ENCODE data around the gene CDH4.

Gene CDH4

DNA sequence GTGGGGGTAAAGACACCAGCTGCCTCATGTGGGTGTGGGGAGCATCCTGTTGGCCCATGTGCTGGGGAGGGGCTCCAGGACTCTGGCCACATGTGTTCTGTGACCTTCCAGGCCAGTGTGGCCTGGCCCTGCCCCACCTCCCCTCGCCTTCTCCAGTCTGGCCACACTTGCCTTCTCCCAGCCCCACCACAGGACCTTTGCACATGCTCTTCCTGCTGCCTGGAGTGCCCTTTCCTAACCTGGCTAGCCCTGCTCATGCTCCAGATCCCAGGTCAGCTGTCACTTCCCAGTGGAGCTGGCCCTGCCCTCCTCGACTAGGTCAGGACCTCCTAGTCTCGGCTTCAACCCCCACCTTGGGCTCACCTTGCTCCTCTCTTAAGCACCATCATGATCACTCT is 183.8 kb downstream of the CDH4 start:
- CTCF ChIA-PET, result no interaction called here
- no peak for DNase-seq (ENCODE audit: extremely low spot score)
- TF ChIP-seq, protein P1, sequence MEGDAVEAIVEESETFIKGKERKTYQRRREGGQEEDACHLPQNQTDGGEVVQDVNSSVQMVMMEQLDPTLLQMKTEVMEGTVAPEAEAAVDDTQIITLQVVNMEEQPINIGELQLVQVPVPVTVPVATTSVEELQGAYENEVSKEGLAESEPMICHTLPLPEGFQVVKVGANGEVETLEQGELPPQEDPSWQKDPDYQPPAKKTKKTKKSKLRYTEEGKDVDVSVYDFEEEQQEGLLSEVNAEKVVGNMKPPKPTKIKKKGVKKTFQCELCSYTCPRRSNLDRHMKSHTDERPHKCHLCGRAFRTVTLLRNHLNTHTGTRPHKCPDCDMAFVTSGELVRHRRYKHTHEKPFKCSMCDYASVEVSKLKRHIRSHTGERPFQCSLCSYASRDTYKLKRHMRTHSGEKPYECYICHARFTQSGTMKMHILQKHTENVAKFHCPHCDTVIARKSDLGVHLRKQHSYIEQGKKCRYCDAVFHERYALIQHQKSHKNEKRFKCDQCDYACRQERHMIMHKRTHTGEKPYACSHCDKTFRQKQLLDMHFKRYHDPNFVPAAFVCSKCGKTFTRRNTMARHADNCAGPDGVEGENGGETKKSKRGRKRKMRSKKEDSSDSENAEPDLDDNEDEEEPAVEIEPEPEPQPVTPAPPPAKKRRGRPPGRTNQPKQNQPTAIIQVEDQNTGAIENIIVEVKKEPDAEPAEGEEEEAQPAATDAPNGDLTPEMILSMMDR (IDR thresholded peaks at IDR 0.05; ENCODE audit: control extremely low read depth, extremely low read depth, low read depth, missing control alignments), result no peak
- POLR2A ChIA-PET, result no interaction called here

DNA sequence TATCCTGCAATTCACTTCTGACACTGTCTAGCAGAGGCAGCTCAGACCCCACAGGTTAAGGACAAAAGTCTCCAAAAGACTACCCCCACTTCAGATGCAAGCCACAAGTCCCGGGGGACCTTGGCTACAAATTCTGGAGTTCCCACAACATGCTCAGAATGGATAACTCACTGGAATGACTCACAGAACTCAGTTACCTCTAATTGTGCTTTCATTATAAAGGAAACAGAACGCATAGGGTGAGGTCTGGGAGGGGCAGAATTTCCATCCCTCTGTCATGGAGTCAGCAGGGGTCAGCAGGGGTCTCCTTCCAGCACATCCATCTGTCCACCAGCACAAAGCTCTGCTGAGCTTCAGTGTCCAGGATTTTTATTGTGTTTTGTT is 184.2 kb downstream of the CDH4 start:
- POLR2A ChIA-PET, result no interaction called here
- no peak for DNase-seq (ENCODE audit: extremely low spot score)

DNA sequence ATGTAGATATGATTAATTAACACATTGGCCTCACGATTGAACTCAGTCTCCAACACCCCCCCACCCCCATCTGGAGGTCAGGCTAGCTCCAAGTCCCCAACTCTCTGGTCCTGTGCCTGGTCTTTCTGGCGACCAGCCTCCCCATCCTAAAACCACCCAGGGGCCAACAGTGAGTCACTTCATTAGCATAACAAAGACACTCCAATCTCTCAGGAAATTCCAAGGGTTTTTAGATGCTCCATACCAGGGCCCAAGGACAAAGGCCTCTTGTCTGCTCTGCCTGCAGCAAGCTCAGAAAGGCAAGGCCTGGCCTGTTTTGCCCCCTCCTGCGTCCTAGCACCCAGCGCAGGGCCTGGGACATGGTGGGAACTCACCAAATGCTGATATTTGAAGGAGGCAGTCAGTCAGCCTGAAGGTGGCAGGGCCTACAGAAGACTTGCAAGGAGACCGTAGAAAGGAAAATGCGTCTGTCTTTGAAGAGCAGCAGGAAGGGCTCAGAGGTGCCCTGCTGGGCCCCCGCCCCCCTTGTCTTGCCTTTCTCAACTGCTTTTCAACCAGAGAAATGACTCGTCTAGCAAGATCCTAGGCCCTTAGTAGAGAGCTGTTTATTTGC is 184.7 kb downstream of the CDH4 start:
- TF ChIP-seq, protein P1 (IDR thresholded peaks at IDR 0.05; ENCODE audit: control extremely low read depth, extremely low read depth, low read depth, missing control alignments), result no peak
- ChIA-PET CTCF (no interaction called here), POLR2A (no interaction called here)
- DNase-seq (ENCODE audit: extremely low spot score), result no peak

More for the DNA sequence above, 184.2 kb downstream of the CDH4 start:
- TF ChIP-seq, protein P1 (IDR thresholded peaks at IDR 0.05; ENCODE audit: control extremely low read depth, extremely low read depth, low read depth, missing control alignments), result no peak
- CTCF ChIA-PET, result no interaction called here

DNA sequence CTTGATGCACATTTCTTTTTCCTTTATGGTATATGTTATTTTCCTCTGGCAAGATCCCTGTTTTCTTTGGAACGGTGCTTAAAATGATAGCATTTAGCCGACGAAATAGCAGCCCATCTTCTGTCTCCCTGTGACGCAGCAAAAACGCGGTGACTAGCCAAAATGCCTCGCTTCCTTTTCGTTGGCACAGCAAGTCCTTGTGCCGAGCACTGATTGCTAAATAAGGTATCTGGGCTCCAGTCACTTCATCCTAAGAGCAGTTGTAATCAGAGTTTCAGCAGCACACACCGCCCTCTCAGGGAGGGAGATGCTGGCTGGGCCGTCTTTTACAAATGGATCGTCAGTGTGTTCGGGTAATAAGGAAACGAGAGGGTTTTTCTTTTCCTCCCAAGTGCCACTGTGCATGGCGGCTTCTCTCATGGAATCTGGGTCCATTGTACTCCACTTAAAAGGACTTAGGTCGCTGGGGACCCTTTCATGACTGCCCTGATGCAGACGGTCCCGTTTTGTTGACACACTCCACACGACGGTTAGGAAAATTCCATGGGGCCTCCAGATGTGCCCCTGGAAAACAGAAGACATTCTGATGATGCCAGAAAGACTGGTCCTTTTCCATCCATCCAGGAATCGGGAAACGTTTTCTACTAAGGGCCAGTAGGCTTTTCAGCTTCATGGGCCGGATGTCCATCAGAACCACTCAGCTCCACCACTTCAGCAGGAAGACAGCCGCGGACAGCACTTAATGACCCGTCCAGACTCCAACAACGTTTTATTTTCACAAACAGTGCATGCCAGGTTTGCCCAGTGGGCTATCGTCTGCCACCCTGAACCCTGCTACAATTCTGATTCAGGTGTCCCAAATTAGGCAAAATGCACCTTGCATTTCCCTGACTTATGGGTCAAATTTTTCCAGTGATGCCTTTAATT is 185.5 kb downstream of the CDH4 start:
- TF ChIP-seq, protein P1 (IDR thresholded peaks at IDR 0.05; ENCODE audit: control extremely low read depth, extremely low read depth, low read depth, missing control alignments), result no peak
- DNase-seq (ENCODE audit: extremely low spot score), result no peak
- ChIA-PET POLR2A (no interaction called here), CTCF (no interaction called here)

DNA sequence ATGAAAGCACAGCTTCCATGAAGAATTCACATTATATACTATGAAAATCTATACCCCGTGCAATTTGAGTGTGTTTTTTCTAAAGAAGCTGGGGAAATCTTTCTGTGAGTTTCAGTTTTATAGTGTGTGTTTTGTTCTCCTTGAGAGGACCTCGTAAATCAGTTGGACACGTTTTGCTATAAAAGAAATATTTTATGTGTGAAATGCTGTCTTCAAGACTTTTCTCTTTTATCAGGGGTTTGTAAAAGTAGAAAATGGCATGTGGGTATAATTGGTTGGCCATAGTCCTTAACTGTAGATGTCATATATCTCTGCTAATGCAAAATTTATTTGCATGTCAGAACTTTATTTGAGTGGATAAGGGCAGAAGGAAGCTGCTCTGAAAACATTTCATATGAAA is 186.2 kb downstream of the CDH4 start:
- TF ChIP-seq, protein P1 (IDR thresholded peaks at IDR 0.05; ENCODE audit: control extremely low read depth, extremely low read depth, low read depth, missing control alignments), result no peak
- no peak for DNase-seq (ENCODE audit: extremely low spot score)
- ChIA-PET POLR2A (no interaction called here), CTCF (no interaction called here)

DNA sequence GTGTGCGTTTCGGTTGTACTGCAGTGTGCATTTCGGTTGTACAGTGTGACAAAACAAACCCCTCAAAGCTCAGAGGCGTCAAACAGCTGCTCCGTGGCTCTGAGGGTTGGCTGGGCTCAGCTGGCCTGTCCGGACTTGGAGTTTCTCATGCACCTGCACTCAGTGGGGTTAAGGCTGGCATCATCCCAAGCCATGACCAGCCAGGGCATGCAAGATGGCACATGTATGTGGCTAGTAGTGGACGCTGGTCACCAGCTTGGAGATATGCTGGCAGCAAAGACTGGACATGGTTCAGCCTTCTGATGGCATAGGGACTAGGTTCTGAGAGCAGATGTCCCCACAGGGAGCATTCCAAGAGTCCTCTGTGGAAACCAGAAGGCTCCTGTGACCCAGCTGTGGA is 187.2 kb downstream of the CDH4 start:
- ChIA-PET CTCF (no interaction called here), POLR2A (no interaction called here)
- DNase-seq (ENCODE audit: extremely low spot score), result no peak
- TF ChIP-seq, protein P1 (IDR thresholded peaks at IDR 0.05; ENCODE audit: control extremely low read depth, extremely low read depth, low read depth, missing control alignments), result no peak
